HepG2 (cell line): ENCODE results near the gene WWTR1. TPM values are rescaled to one million over a fixed set of nuclear protein-coding genes. Genes with fewer than 3 reads are reported as not detected.

Source experiments
- BCLAF1 ChIP-seq: fragments of 450-650 bp; IDR thresholded peaks from 2 replicates; pipeline ENCODE4 v1.6.1; 2017; ENCODE audit warnings: mild to moderate bottlenecking
- GPN1 ChIP-seq: sonication (generic); formaldehyde crosslinking; IDR thresholded peaks from 2 replicates; pipeline ENCODE4 v1.5.1; 2020; ENCODE audit warnings: missing genetic modification reagents, borderline replicate concordance
- KAT8 ChIP-seq: IDR thresholded peaks from 2 replicates; pipeline ENCODE4 v1.6.1; 2016; ENCODE audit warnings: missing genetic modification reagents, missing compliant biosample characterization
- KDM3A ChIP-seq: IDR thresholded peaks from 2 replicates; pipeline ENCODE4 v1.6.1; 2018; ENCODE audit warnings: low read depth, missing compliant biosample characterization
- MED1 ChIP-seq: sonication (generic); formaldehyde crosslinking; IDR thresholded peaks from 2 replicates; pipeline ENCODE4 v1.4.0; 2020; ENCODE audit warnings: missing genetic modification reagents
- RARA ChIP-seq: IDR thresholded peaks from 2 replicates; pipeline ENCODE4 v1.6.1; 2016; ENCODE audit warnings: missing genetic modification reagents, missing compliant biosample characterization
- RXRB ChIP-seq: IDR thresholded peaks from 2 replicates; pipeline ENCODE4 v1.6.1; 2016; ENCODE audit warnings: borderline replicate concordance, missing genetic modification reagents, missing compliant biosample characterization
- YY1 ChIP-seq: IDR thresholded peaks from 2 replicates; pipeline ENCODE4 v1.6.1; 2011; ENCODE audit warnings: low read length, low read depth, moderate library complexity, mild to moderate bottlenecking; ENCODE audit not compliant: insufficient read depth, insufficient replicate concordance
- ZBTB14 ChIP-seq: sonication (generic); formaldehyde crosslinking; IDR thresholded peaks from 2 replicates; pipeline ENCODE4 v1.4.0; 2020; ENCODE audit warnings: missing genetic modification reagents
- ZNF318 ChIP-seq: sonication (generic); formaldehyde crosslinking; IDR thresholded peaks from 2 replicates; pipeline ENCODE4 v1.4.0; 2020; ENCODE audit warnings: mild to moderate bottlenecking, missing genetic modification reagents
- ZNF558 ChIP-seq: sonication (generic); formaldehyde crosslinking; IDR thresholded peaks from 2 replicates; pipeline ENCODE4 v1.9.0; 2022; ENCODE audit warnings: mild to moderate bottlenecking, missing genetic modification reagents, borderline replicate concordance
- ZUFSP ChIP-seq: sonication (generic); formaldehyde crosslinking; IDR thresholded peaks from 2 replicates; pipeline ENCODE4 v1.9.0; 2021; ENCODE audit warnings: missing genetic modification reagents, mild to moderate bottlenecking, borderline replicate concordance
- polyA plus RNA-seq, 8 experiments: library from polyadenylated mRNA; depleted of rRNA in 3 of 8; stranded (reverse) in 7 of 8; unstranded in 1 of 8; fragments of >200 nt; fragmentation: Illumina TruSeq in 4 of 8; extraction: Trizol in 4 of 8; gene quantifications; 2 replicates each; pipeline versions ENCODE4 v1.2.1 to v1.2.3, GENCODE V29; 2011 to 2016; ENCODE audit warnings: low read depth in 4 of 8, missing spikeins in 1 of 8, mixed read lengths in 1 of 8; ENCODE audit not compliant: insufficient read depth in 1 of 8
- total RNA-seq, 5 experiments: library from RNA; depleted of rRNA; stranded (reverse); fragments of >200 nt; fragmentation: Illumina TruSeq; extraction: Trizol; gene quantifications; 2 replicates each; pipeline ENCODE4 v1.2.3, GENCODE V29; 2016; ENCODE audit warnings: low read depth in 1 of 5

WWTR1 gene
- total and polyA plus RNA-seq, 2 of the 13 experiments (the other 11 are each of a cell fraction or from before 2014, with no cell fraction given): 19.7 to 139 TPM

- no peak for TF ChIP-seq ZUFSP (CRISPR knock-in tag)
- peak; percentile 73 for TF ChIP-seq MED1
- no peak for TF ChIP-seq KDM3A (CRISPR knock-in tag)
- 0 out of 2 replicates have a peak, but pooled peaks have one; percentile 31 for TF ChIP-seq KAT8
- no peak for TF ChIP-seq ZNF558 (CRISPR knock-in tag)
- no peak for TF ChIP-seq ZBTB14 (CRISPR knock-in tag)
- no peak for TF ChIP-seq YY1
- TF ChIP-seq BCLAF1: no peak
- no peak for TF ChIP-seq ZNF318 (CRISPR knock-in tag)
- TF ChIP-seq RXRB: peak; percentile 30; the same call in 1 of the 2 replicates
- TF ChIP-seq GPN1 (CRISPR knock-in tag): no peak
- TF ChIP-seq RARA: peak; percentile 68
Observed at GRCh38 chr3:149599236-149599635, 58.6 kb downstream of the WWTR1 start (continued).
